RWPE2 (cell line): ENCODE measurements around the gene TMEM44.
A peak's percentile ranks its signal among the peaks of the same experiment; 100 is the strongest.

Experiments used
- ATAC-seq: fragments of 200-7000 bp; cut with Tn5 transposase; 3 replicates; pipeline ENCODE4 v1.9.1; 2021; ENCODE audit warnings: low read depth
- DNase-seq: peaks from one replicate; pipeline ENCODE4 v3.0.0-alpha.2; 2020; ENCODE audit warnings: low spot score
- H3K27ac ChIP-seq: fragments of 450-650 bp; 2 replicates; pipeline ENCODE4 v1.5.1; 2017; ENCODE audit warnings: mild to moderate bottlenecking; ENCODE audit not compliant: poor library complexity, severe bottlenecking
- H3K27me3 ChIP-seq: fragments of 250-450 bp; sonication (Bioruptor Pico); 2 replicates; pipeline ENCODE4 v1.5.1; 2021; ENCODE audit warnings: mild to moderate bottlenecking, moderate library complexity; ENCODE audit not compliant: insufficient read depth, poor library complexity, severe bottlenecking
- H3K36me3 ChIP-seq: fragments of 250-450 bp; sonication (Bioruptor Pico); 2 replicates; pipeline ENCODE4 v1.5.1; 2020; ENCODE audit warnings: low read depth, mild to moderate bottlenecking, moderate library complexity
- H3K4me1 ChIP-seq: fragments of 250-450 bp; sonication (Bioruptor Pico); 2 replicates; pipeline ENCODE4 v1.5.1; 2021; ENCODE audit warnings: mild to moderate bottlenecking, moderate library complexity; ENCODE audit not compliant: insufficient read depth, poor library complexity, severe bottlenecking
- H3K4me3 ChIP-seq: fragments of 250-450 bp; sonication (Bioruptor Pico); 2 replicates; pipeline ENCODE4 v1.5.1; 2021; ENCODE audit warnings: mild to moderate bottlenecking, moderate library complexity; ENCODE audit not compliant: severe bottlenecking
- H3K9me3 ChIP-seq: fragments of 250-450 bp; sonication (Bioruptor Pico); 2 replicates; pipeline ENCODE4 v1.5.1; 2021; ENCODE audit warnings: mild to moderate bottlenecking, moderate library complexity; ENCODE audit not compliant: severe bottlenecking
- CTCF ChIP-seq: fragments of 450-650 bp; IDR thresholded peaks from one replicate; pipeline ENCODE4 v1.5.1; 2017; ENCODE audit warnings: mild to moderate bottlenecking, moderate library complexity; ENCODE audit not compliant: poor library complexity, severe bottlenecking

The TMEM44 gene

GRCh38 chr3:194676471-194676870, 43.3 kb upstream of the TMEM44 start:
- DNase-seq (no peak), ATAC-seq (no peak)
- H3K36me3 ChIP-seq = no peaks in the 10 kb centered on the region
- H3K9me3 ChIP-seq = no peaks in the 10 kb centered on the region
- no peaks in the 10 kb centered on the region for H3K27me3 ChIP-seq
- TF ChIP-seq CTCF = no peak
- H3K4me3 ChIP-seq = no peak overlapping the region
- H3K27ac ChIP-seq = no peak overlapping the region
- no peaks in the 10 kb centered on the region for H3K4me1 ChIP-seq

- Histone ChIP-seq H3K9me3 (no peaks in the 10 kb centered on the region), H3K36me3 (no peaks in the 10 kb centered on the region), H3K4me1 (peaks cover 6% of the 10 kb centered on the region), H3K27me3 (no peaks in the 10 kb centered on the region), H3K4me3 (no peak overlapping the region), H3K27ac (no peak overlapping the region)
- TF ChIP-seq CTCF = no peak
- ATAC-seq = no peak
- no peak for DNase-seq
Measured at GRCh38 chr3:194675680-194676079, 42.5 kb upstream of the TMEM44 start.

GRCh38 chr3:194675081-194675640, 41.9 kb upstream of the TMEM44 start:
- Histone ChIP-seq H3K27ac (no peak overlapping the region), H3K4me1 (peaks cover 6% of the 10 kb centered on the region), H3K36me3 (0 out of 2 replicates have a peak, but pooled peaks cover 1% of the 10 kb centered on the region), H3K9me3 (no peaks in the 10 kb centered on the region), H3K4me3 (no peak overlapping the region), H3K27me3 (no peaks in the 10 kb centered on the region)
- DNase-seq (no peak), ATAC-seq (no peak)
- no peak for TF ChIP-seq CTCF

GRCh38 chr3:194673761-194674160, 40.5 kb upstream of the TMEM44 start:
- DNase-seq = no peak
- H3K4me3 ChIP-seq = no peak overlapping the region
- no peaks in the 10 kb centered on the region for H3K27me3 ChIP-seq
- no peaks in the 10 kb centered on the region for H3K9me3 ChIP-seq
- H3K4me1 ChIP-seq = peaks cover 6% of the 10 kb centered on the region
- no peak for TF ChIP-seq CTCF
- no peak overlapping the region for H3K27ac ChIP-seq
- peaks cover 13% of the 10 kb centered on the region for H3K36me3 ChIP-seq
- no peak for ATAC-seq

GRCh38 chr3:194672876-194673275, 39.7 kb upstream of the TMEM44 start:
- Histone ChIP-seq H3K4me3 (peak overlapping the region; percentile 68), H3K27me3 (no peaks in the 10 kb centered on the region), H3K4me1 (peaks cover 6% of the 10 kb centered on the region), H3K9me3 (no peaks in the 10 kb centered on the region), H3K27ac (peak overlapping the region; percentile 26), H3K36me3 (peaks cover 21% of the 10 kb centered on the region)
- no peak for DNase-seq
- TF ChIP-seq CTCF = no peak
- no peak for ATAC-seq
